ENCODE data around the gene LIN37.
A peak's percentile ranks its signal among the peaks of the same experiment; 100 is the strongest.
"Not testable (repeated sequence)": the region's sequence is repeated elsewhere in the genome, so short reads cannot be mapped to it uniquely, and the experiment has no call there.

Gene LIN37

DNA sequence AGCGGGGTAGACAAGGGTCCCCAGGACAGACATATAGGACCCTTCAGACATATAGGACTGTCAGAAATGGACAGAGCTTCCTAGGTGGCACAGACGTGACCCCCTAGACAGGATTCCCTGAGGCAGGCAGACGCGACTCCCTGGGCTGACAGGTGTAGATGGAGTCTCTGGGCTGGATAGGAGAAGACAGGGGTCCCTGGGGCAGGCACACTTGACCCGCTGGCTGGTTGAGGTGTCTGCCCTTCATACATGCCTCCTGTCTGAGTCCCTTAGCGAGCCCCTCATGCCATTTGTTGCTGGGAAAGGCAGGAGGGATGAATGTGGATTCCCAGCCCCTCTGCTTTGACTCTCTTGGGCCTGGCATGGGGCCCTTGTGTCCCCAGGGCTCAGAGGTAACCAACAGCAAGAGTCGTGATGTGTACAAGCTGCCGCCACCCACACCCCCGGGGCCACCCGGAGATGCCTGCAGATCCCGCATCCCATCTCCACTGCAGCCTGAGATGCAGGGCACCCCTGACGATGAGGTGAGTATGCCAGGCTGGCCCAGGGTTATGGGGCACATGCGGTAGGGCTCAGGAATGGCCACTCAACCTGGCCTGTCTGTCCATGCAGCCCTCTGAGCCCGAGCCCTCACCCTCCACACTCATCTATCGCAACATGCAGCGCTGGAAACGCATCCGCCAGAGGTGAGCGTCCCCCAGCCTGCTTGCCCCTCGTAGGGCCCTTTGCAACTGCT is 5.4 kb downstream of the LIN37 start:
- no peak for DNase-seq

DNA sequence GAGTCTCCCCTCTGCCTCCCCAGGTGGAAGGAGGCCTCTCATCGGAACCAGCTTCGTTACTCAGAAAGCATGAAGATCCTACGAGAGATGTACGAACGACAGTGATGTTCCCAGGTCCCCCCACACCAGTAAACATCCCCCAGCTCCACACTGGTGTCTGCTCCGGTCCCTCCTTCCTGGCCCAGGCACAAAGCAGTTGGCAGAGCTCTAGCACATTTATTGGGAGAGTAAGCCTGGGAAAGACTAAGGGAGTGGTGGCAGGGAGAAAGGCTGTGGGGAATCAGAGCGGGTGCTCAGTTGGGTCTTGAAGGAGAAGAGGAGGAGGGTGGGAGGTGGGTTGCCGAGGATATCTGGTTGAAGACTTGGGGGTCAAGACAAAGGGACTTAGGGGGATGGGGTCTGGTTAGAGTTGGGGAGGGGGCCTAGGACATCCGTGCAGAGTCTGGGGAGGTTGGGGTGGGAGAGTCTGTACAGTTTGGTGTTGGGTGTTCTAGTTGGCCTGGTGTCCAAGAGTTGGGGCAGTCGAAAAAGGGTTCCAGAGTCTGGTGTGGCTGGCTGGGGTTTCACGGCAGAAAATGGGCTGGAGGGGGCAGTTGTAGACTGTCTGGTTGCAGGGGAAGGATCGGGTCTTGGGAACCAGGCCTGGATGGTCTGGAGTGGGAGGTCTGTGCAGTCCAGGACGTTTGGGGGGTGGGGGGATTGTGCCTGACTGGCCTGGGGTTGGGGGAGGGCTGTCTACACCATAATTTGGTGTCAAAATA is 6.2 kb downstream of the LIN37 start:
- no peak for DNase-seq

GRCh38 chr19:35755131-35755549 is 6.8 kb downstream of the LIN37 start:
- DNase-seq = no peak

GRCh38 chr19:35755550-35756376 is 7.4 kb downstream of the LIN37 start:
- DNase-seq = peak; percentile 19

DNA sequence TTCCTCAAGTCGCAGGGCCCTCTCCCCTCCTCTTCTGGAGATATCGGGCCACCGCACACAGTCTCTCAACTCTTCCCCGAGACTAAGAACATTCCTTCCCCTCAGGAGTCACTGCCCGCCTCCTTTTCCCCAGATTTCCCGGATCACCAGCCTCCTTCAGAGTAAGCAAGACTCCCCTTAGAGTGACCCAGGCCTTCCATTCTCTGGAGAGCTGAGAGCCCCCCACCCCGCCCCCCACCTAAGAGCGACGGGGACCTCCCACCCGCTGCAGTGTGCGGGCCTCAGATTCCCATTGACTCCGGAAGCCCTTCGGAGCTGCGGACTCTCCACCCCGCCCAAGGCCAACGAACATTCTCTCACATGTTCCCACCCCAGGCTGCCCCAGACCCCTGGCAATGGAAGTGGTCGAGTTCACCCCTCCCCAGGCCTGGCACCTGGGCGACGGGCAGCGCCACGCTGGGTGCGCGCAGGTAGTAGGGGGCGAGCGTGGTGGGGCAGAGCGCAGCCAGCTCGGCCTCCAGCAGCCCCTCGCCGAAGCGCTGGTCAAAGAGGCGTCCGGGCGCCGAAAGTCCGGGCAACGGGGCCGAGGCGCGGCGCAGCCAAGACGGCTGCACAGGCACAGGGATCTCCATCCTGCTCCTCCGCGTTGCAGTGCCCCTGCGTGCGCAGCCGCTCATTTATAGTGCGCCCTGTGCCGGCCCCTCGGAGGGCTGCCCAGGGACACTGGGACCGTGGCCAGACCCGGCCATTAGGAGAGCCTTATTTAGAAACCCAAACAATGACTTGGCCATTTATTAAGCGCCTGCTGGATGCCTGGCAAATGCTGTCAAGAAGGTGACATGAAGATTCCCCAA is 8.2 kb downstream of the LIN37 start, which contains the start of gene HSPB6:
HSPB6 (minus strand) TSS at position 653 of the 854 bp plus-strand sequence; CDS start at position 632, 21 bp downstream.
- no peak for DNase-seq

- DNase-seq = no peak
Observed at GRCh38 chr19:35757231-35757748, 8.9 kb downstream of the LIN37 start.

DNA sequence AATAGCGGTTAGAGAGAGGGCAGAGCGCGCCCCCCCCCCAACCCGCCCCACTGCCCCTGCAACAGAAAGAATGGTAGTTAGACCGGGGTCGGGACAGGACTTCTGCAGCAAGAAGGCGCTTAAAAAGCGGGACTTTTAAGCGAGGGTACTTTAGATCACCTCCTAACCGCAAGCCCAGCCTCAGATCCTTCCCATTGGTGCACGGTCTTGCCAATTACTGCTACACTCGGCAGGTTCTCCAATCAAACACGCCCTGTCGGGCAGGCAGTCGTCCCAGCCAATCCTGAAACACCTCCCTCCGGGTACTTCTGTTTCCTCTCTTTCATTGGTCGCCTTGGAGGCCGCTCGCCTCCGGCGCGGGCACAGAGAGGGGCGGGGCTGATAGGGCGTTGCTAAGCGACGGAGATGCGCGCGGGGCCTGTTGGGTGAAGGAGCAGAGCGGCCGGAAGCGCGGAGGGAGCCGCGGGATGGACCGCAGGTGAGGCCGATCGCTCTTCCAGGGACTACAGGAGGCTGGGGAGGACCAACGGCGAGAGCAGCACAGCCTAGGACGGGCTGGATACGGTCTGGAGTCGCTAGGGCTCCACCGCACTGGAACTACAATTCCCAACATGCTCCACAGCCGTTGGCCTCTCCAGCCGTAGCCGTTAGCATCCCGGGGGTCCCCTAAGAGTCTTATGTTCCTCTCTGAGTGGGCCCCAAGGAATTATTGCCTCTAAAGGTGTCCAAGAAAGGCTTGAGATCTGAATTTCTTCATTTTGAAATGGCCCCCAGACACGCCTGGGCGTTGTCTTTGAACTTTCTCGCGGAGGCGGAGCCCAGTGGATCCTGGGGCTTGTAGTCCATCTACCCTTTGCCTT is 9.6 kb downstream of the LIN37 start, which contains the start of gene PROSER3:
PROSER3 (plus strand) TSS at position 428 of the 860 bp plus-strand sequence; CDS start at position 468, 40 bp downstream.
- DNase-seq = peak; percentile 98

- no peak for DNase-seq
Observed at GRCh38 chr19:35759697-35760096, 11.3 kb downstream of the LIN37 start.

GRCh38 chr19:35760711-35761349 is 12.5 kb downstream of the LIN37 start:
- no peak for DNase-seq

GRCh38 chr19:35764432-35765315 is 16.3 kb downstream of the LIN37 start:
- no peak for DNase-seq

DNA sequence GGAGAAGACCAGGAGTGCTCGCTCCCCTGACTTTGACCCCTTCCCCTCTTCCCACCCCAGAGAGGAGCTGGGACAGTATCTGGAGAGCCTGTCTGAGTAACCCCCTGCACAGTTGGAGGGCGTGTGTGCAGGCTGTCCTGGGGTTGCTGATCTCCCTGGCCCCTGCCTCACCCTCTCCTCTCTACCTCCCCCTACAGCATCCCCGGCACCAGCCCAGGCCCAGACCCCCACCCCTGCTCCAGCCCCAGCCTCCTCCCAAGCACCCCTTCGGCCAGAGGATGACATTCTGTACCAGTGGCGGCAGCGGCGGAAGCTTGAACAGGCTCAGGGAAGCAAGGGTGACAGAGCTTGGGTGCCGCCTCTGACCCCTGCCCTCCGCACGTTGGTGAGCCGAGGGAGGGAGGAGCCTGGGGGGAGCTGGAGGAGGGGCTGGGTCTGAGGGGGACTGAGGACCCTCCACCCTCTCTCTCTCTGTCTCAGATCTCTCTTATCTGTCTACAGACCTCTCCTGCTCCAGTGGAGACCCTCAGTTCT is 18.3 kb downstream of the LIN37 start:
- DNase-seq = no peak

- DNase-seq = no peak
Observed at GRCh38 chr19:35767288-35768081, 19.1 kb downstream of the LIN37 start.

DNA sequence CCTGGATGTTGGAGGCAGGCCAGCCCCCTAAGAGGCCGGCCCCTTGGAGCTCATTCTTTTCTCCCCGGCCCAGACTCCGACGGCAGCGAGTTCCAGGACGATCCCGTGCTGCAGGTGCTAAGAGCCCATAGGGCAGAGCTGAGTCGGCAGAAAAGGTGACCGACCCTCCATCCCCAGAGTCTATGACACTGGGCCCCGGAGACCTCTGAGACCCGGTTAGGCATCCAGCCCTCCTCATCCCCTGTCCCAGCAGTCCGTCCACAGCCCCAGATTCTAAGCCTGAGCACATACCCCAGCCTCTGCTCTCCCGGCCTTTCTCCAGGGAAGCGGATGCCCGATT is 19.7 kb downstream of the LIN37 start:
- no peak for DNase-seq

- DNase-seq = not testable (repeated sequence)
Observed at GRCh38 chr19:35772362-35772761, 24.0 kb downstream of the LIN37 start.

DNA sequence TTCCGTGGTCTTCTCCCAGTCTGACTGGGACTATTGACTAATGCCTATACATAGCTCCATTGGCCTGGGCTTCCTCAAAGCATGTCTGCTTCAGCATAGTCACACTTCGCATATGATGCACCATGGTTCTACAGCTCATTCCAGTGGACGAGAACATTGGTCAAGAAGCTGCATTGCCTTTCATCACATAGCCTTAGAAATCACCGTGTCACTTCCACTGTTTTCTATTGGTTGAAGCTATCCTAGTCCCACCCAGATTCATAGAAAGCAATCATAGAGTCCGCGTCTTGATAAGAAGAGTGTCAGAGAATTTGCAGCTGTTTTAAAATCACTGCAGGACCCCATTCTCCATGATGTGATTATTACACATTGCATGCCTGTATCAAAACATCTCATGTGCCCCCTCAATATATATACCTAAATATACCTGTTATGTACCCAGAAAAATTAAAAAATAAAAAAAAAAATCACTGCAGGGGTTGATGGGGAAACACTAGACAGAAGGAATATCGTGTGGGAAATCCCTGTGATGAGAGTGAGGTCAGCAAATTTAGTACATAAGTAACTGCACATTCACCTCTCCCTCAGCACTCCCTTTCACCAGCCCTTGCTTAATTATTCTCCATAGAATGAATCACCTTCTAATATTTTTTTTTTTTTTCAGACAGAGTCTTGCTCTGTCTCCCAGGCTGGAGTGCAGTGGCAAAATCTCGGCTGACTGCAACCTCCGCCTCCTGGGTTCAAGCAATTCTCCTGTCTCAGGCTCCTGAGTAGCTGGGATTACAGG is 24.8 kb downstream of the LIN37 start:
- no peak for DNase-seq

DNA sequence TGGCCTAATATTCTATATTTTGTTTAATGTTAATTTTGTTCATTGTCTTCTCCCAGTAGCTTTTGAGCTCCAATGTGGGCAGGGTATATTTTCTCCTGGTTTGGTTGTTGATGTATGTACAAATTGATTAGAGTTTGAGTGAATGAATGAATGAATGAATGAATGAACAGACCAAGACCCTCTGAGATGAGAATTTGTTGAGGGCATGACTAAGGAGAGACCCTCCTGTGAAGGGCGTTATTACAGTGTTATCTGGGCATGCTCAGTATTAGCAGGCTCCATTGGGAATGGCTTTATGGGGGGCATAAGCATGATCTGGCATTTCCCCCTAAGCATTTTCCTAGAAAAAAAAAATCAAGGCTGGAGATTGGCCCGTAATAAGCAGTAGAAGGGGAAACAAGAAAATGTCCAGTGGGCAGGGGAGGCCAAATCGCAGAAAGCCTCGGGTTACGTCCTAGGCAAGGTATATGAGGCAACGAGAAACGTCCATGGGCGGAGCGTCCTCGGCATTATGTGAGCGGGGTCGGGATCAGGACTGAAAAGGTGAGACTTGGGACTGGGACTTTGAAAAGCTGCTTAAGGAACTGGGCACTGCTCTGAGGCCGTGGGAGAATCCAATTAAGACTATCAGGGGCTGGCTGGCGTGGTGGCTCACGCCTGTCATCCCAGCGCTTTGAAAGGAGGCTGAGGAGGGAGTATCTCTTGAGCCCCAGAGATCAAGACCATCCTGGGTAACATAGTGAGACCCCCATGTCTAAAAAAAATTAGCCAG is 26.1 kb downstream of the LIN37 start:
- no peak for DNase-seq

DNA sequence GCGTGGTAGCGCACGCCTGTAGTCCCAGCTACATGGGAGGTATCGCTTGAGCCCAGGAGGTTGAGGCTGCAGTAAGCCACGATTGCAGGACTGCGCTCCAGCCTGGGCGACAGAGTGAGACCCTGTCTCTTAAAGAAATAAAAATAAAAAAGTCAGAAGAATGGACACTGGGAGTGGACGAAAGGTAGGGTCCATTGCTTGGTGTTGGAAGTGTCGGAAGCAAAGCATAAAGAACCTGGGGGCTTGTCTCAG is 26.6 kb downstream of the LIN37 start:
- DNase-seq = no peak
